GM19463 (cell line): ENCODE data around the gene STAU1.

Source experiments
- ATAC-seq: cut with Tn5 transposase; IDR thresholded peaks from one replicate; pipeline ENCODE4 v1.9.1; 2021; ENCODE audit warnings: mild to moderate bottlenecking, moderate library complexity; ENCODE audit not compliant: unreplicated experiment

The STAU1 gene

GRCh38 chr20:49078310-49078709 is 109.8 kb downstream of the STAU1 start:
- ATAC-seq = no peak

- ATAC-seq = no peak
Measured at GRCh38 chr20:49074521-49074920, 113.6 kb downstream of the STAU1 start.
